Sigmoid colon (tissue), 7 donors: ENCODE measurements around the gene CCDC59. TPM values are rescaled to one million over a fixed set of nuclear protein-coding genes. Genes with fewer than 3 reads are reported as not detected.
"Not testable (repeated sequence)": the region's sequence is repeated elsewhere in the genome, so short reads cannot be mapped to it uniquely, and the experiment has no call there.

Experiments used
- DNase-seq: peaks from one replicate; pipeline ENCODE4 v3.0.0-alpha.2; 2019
- H3K27ac ChIP-seq, 4 donors: fragments of 200-600 bp; sonication (generic); one replicate each; pipeline ENCODE4 v1.5.1; 2016 to 2019; ENCODE audit warnings: mild to moderate bottlenecking in 1 of 4
- H3K27me3 ChIP-seq, 3 donors: fragments of 200-600 bp; sonication (generic); one replicate each; pipeline ENCODE4 v1.5.1; 2019; ENCODE audit warnings: mild to moderate bottlenecking in 1 of 3
- H3K36me3 ChIP-seq, 4 donors: fragments of 200-600 bp; sonication (generic); one replicate each; pipeline ENCODE4 v1.5.1; 2016 to 2019
- H3K4me1 ChIP-seq, 4 donors: fragments of 200-600 bp; sonication (generic); one replicate each; pipeline ENCODE4 v1.5.1; 2017 to 2019
- H3K4me3 ChIP-seq, 4 donors: fragments of 200-600 bp; sonication (generic); one replicate each; pipeline ENCODE4 v1.5.1; 2017 to 2019; ENCODE audit warnings: mild to moderate bottlenecking in 2 of 4, moderate library complexity in 1 of 4
- H3K9me3 ChIP-seq, 4 donors: fragments of 200-600 bp in 3 of 4; sonication (generic) in 3 of 4; one replicate each; pipeline versions ENCODE4 v1.5.1 to v1.6.1; 2013 to 2019
- EP300 ChIP-seq, 4 donors: sonication (generic); formaldehyde crosslinking; IDR thresholded peaks; one replicate each; pipeline ENCODE4 v1.6.1; 2017; ENCODE audit warnings: antibody characterized with exemption in 4 of 4
- POLR2A ChIP-seq, 2 donors: fragments of 450-650 bp; IDR thresholded peaks; one replicate each; pipeline ENCODE4 v1.6.1; 2016; ENCODE audit warnings: antibody characterized with exemption in 2 of 2, mild to moderate bottlenecking in 2 of 2, moderate library complexity in 2 of 2
- POLR2AphosphoS5 ChIP-seq, 4 donors: sonication (generic); formaldehyde crosslinking; IDR thresholded peaks; one replicate each; pipeline ENCODE4 v1.6.1; 2017; ENCODE audit warnings: antibody characterized with exemption in 4 of 4
- WGBS, 2 donors: extraction: QIAGEN DNeasy Blood & Tissue Kit; methylation state at CpG; one replicate each; pipeline ENCODE4 v1.1.7; 2013; 5-methylcytosine and 5-hydroxymethylcytosine counted together
- intact Hi-C: fragments of 100-400 bp; cut with DNase I; formaldehyde crosslinking; loops from one replicate; pipeline ENCODE4 v1.15.1; 2023
- polyA plus RNA-seq, 3 donors: library from polyadenylated mRNA; stranded (reverse); fragments of 200-250 nt; gene quantifications; one replicate each; pipeline ENCODE4 v1.2.3, GENCODE V29; 2013
- total RNA-seq, 4 donors: library from RNA; depleted of rRNA; stranded (reverse); fragments of >200 nt; gene quantifications; one replicate each; pipeline ENCODE4 v1.1.0, GENCODE V29; 2016
- TF ChIP-seq, protein P1 (sequence below), 4 experiments: fragments of 450-650 bp in 3 of 4; fragments of 200-600 bp in 1 of 4; IDR thresholded peaks; one replicate each; pipeline ENCODE4 v1.5.1; 2016 to 2019; ENCODE audit warnings: antibody characterized with exemption in 4 of 4, mild to moderate bottlenecking in 3 of 4, moderate library complexity in 2 of 4
- donor health status: healthy with polysubstance abuse.
- donor health status: Bipolar disorder and iron deficiency.
- donor health status: healthy.

CCDC59 gene
- total and polyA plus RNA-seq, 7 donors, result 40.2 to 91.8 (median 60.4) TPM

DNA sequence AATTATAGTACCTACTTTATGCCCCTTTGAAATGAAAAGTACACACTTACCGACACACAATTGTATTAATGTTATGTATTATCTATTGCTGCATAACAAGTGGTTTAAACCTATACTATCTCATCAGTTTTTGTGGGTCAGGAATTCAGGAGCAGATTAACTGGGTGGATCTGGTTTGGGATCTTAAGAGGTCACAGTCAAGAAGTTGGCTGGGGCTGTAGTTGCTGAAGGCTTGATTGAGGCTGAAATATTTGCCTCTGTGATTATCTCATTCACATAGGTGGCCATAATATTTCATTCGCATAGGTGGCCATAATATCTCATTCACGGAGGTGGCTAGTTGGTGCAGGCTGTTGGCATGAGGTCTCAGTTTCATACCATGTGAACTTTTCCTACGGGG is 5.8 kb upstream of the CCDC59 start:
- DNase-seq, result no peak
- H3K4me1 ChIP-seq, result peaks cover 0 to 27% (median 14%) of the 10 kb centered on the region in 4 donors
- no peak overlapping the region for H3K4me3 ChIP-seq
- 91 to 93% methylated on average over 4 of the region's 4 CpGs for WGBS, 2 donors
- H3K36me3 ChIP-seq, result no peaks in the 10 kb centered on the region
- intact Hi-C loops, result no loop called here
- H3K9me3 ChIP-seq, result no peaks in the 10 kb centered on the region
- no peak overlapping the region for H3K27ac ChIP-seq
- TF ChIP-seq, protein P1, sequence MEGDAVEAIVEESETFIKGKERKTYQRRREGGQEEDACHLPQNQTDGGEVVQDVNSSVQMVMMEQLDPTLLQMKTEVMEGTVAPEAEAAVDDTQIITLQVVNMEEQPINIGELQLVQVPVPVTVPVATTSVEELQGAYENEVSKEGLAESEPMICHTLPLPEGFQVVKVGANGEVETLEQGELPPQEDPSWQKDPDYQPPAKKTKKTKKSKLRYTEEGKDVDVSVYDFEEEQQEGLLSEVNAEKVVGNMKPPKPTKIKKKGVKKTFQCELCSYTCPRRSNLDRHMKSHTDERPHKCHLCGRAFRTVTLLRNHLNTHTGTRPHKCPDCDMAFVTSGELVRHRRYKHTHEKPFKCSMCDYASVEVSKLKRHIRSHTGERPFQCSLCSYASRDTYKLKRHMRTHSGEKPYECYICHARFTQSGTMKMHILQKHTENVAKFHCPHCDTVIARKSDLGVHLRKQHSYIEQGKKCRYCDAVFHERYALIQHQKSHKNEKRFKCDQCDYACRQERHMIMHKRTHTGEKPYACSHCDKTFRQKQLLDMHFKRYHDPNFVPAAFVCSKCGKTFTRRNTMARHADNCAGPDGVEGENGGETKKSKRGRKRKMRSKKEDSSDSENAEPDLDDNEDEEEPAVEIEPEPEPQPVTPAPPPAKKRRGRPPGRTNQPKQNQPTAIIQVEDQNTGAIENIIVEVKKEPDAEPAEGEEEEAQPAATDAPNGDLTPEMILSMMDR (IDR thresholded peaks at IDR 0.05), result no peak
- TF ChIP-seq POLR2A (IDR thresholded peaks at IDR 0.05) (no peak), POLR2AphosphoS5 (IDR thresholded peaks at IDR 0.05) (no peak), EP300 (IDR thresholded peaks at IDR 0.05) (no peak)
- no peaks in the 10 kb centered on the region for H3K27me3 ChIP-seq

DNA sequence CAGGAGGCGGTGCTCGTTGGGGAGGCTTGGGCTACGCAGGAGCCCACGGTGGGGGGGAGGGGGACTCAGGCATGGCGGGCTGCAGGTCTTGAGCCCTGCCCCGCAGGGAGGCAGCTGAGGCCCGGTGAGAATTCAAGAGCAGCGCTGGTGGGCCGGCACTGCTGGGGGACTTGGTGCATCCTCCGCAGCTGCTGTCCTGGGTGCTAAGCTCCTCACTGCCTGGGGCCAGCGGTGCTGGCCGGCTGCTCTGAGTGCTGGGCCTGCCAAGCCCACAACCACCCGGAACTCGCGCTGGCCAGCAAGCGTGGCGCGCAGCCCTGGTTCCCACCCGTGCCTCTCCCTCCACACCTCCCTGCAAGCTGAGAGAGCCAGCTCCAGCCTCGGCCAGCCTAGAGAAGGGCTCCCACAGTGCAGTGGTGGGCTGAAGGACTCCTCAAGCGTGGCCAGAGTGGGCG is 3.3 kb upstream of the CCDC59 start:
- Histone ChIP-seq H3K27me3 (no peaks in the 10 kb centered on the region), H3K4me3 (no peak overlapping the region), H3K36me3 (peaks cover 0 to 4% (median 0%) of the 10 kb centered on the region in 4 donors), H3K27ac (no peak overlapping the region), H3K4me1 (peaks cover 0 to 40% (median 24%) of the 10 kb centered on the region in 4 donors), H3K9me3 (no peaks in the 10 kb centered on the region)
- DNase-seq, result no peak
- TF ChIP-seq, protein P1 (IDR thresholded peaks at IDR 0.05), result no peak
- TF ChIP-seq EP300 (IDR thresholded peaks at IDR 0.05) (no peak), POLR2A (IDR thresholded peaks at IDR 0.05) (no peak), POLR2AphosphoS5 (IDR thresholded peaks at IDR 0.05) (no peak)
- WGBS, 2 donors, result 88 to 92% methylated on average over 22 of the region's 22 CpGs
- intact Hi-C loops, result no loop called here

DNA sequence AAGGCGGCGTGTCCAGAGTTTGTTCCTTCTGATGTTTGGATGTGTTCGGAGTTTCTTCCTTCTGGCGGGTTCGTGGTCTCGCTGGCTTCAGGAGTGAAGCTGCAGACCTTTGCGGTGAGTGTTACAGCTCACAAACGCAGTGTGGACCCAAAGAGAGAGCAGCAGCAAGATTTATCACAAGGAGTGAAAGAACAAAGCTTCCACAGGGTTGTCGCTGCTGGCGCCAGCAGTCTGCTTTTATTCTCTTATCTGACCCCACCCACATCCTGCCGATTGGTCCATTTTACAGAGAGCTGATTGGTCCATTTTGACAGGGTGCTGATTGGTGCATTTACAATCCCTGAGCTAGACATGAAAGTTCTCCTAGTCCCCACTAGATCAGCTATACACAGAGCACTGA is 2.6 kb upstream of the CCDC59 start:
- WGBS, 2 donors, result 99% methylated on average over 11 of the region's 11 CpGs
- H3K27ac ChIP-seq, H3K27me3 ChIP-seq, H3K4me3 ChIP-seq, H3K9me3 ChIP-seq, intact Hi-C loops, DNase-seq: not testable (repeated sequence)
- Histone ChIP-seq H3K4me1 (peaks cover 0 to 47% (median 31%) of the 10 kb centered on the region in 4 donors), H3K36me3 (peaks cover 0 to 10% (median 0%) of the 10 kb centered on the region in 4 donors)

GRCh38 chr12:82359115-82359478 is 910 bp upstream of the CCDC59 start:
- H3K36me3 ChIP-seq, result peaks cover 0 to 28% (median 3%) of the 10 kb centered on the region in 4 donors
- no peaks in the 10 kb centered on the region for H3K9me3 ChIP-seq
- H3K4me3 ChIP-seq, result peak overlapping the region; percentile 63 to 88 (median 70)
- H3K4me1 ChIP-seq, result peaks cover 0 to 51% (median 35%) of the 10 kb centered on the region in 4 donors
- WGBS, 2 donors, result 2 to 12% methylated on average over 4 of the region's 4 CpGs
- no peaks in the 10 kb centered on the region for H3K27me3 ChIP-seq
- intact Hi-C loops, result loop anchor here (10.0 kb wide), 1 partner anchor 1944 kb away; no protein-coding TSS in a partner anchor
- DNase-seq, result no peak
- TF ChIP-seq POLR2AphosphoS5 (IDR thresholded peaks at IDR 0.05) (no peak), EP300 (IDR thresholded peaks at IDR 0.05) (no peak)
- peak overlapping the region; percentile 85 to 93 (median 88) for H3K27ac ChIP-seq

DNA sequence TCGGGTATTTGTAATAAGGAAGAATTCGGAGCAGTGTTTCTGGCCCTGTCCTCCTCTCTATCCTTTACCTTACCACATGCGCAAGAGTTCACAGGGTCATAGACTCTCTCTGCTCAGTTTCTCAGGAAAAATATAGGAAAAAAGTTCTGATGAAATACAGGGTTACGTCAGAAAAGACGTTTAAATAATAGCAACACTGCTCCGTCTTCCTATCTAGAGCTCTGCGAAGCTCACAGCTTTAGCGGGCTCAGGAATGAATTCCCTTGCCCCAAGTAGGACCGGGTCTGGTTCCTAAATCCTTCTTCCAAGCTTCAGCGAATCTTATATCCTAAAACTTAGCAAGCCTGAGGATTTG is 365 bp downstream of the CCDC59 start:
- Histone ChIP-seq H3K4me3 (peak overlapping the region; percentile 63 to 88 (median 70)), H3K27me3 (no peaks in the 10 kb centered on the region), H3K27ac (peak overlapping the region; percentile 85 to 93 (median 88)), H3K36me3 (peaks cover 0 to 41% (median 9%) of the 10 kb centered on the region in 4 donors), H3K9me3 (no peaks in the 10 kb centered on the region), H3K4me1 (peaks cover 0 to 51% (median 35%) of the 10 kb centered on the region in 4 donors)
- intact Hi-C loops, result loop anchor here (10.0 kb wide), 1 partner anchor 1943 kb away; no protein-coding TSS in a partner anchor
- DNase-seq, result no peak
- WGBS, 2 donors, result 0 to 1% methylated on average over 10 of the region's 10 CpGs
- TF ChIP-seq EP300 (IDR thresholded peaks at IDR 0.05) (no peak), POLR2A (IDR thresholded peaks at IDR 0.05) (no peak), POLR2AphosphoS5 (IDR thresholded peaks at IDR 0.05) (no peak)
- TF ChIP-seq, protein P1 (IDR thresholded peaks at IDR 0.05), result no peak

- TF ChIP-seq EP300 (IDR thresholded peaks at IDR 0.05) (no peak), POLR2AphosphoS5 (IDR thresholded peaks at IDR 0.05) (no peak), POLR2A (IDR thresholded peaks at IDR 0.05) (no peak)
- TF ChIP-seq, protein P1 (IDR thresholded peaks at IDR 0.05), result no peak
- peaks cover 0 to 45% (median 11%) of the 10 kb centered on the region in 4 donors for H3K36me3 ChIP-seq
- H3K27me3 ChIP-seq, result no peaks in the 10 kb centered on the region
- WGBS, 2 donors, result 40 to 46% methylated on average over 4 of the region's 4 CpGs
- intact Hi-C loops, result loop anchor here (10.0 kb wide), 1 partner anchor 1943 kb away; no protein-coding TSS in a partner anchor
- H3K9me3 ChIP-seq, result no peaks in the 10 kb centered on the region
- peaks cover 0 to 51% (median 35%) of the 10 kb centered on the region in 4 donors for H3K4me1 ChIP-seq
- DNase-seq, result no peak
- peak overlapping the region; percentile 63 to 88 (median 70) for H3K4me3 ChIP-seq
- H3K27ac ChIP-seq, result peak overlapping the region; percentile 85 to 93 (median 88)
Observed at GRCh38 chr12:82357340-82357739, 847 bp downstream of the CCDC59 start.
